Left hindlimb (tissue), 1 donor: ENCODE data around the gene NIT2.

Experiments used
- DNase-seq: peaks from one replicate; pipeline ENCODE4 v3.0.0-alpha.2; 2018

NIT2 gene

GRCh38 chr3:100399341-100400071, 64.9 kb downstream of the NIT2 start:
- no peak for DNase-seq

GRCh38 chr3:100400419-100400779, 65.8 kb downstream of the NIT2 start:
- no peak for DNase-seq

- peak; percentile 98 for DNase-seq
These were observed 66.5 kb downstream of the NIT2 start, which contains the start of the genes LNP1 and TOMM70 for GRCh38 chr3:100400780-100401673. LNP1 (plus strand) TSS chr3:100401539; CDS start chr3:100429730, 28,191 bp downstream. TOMM70 (minus strand) TSS chr3:100401089; CDS start chr3:100400949, 140 bp downstream.

- no peak for DNase-seq
These were observed 67.1 kb downstream of the NIT2 start for GRCh38 chr3:100401674-100402041.

- DNase-seq = no peak
These were observed 67.7 kb downstream of the NIT2 start for GRCh38 chr3:100402256-100402655.

- no peak for DNase-seq
These were observed 68.3 kb downstream of the NIT2 start for GRCh38 chr3:100402891-100403290.

GRCh38 chr3:100403362-100404249, 69.0 kb downstream of the NIT2 start:
- peak; percentile 37 for DNase-seq

GRCh38 chr3:100404250-100404548, 69.6 kb downstream of the NIT2 start:
- DNase-seq = no peak

- no peak for DNase-seq
These were observed 72.6 kb downstream of the NIT2 start for GRCh38 chr3:100407164-100407563.

- no peak for DNase-seq
These were observed 73.5 kb downstream of the NIT2 start for GRCh38 chr3:100407977-100408532.
